OCI-LY7 (cell line): ENCODE results near the gene DYNC2H1.

Source experiments
- EZH2phosphoT487 ChIP-seq: fragments of 200-600 bp; sonication (generic); IDR thresholded peaks from 2 replicates; pipeline ENCODE4 v1.6.1; 2018; ENCODE audit warnings: low read depth, borderline replicate concordance, mild to moderate bottlenecking, mixed run types, antibody characterized with exemption, low read length, moderate library complexity, mixed read lengths
- TF ChIP-seq, protein P1 (sequence below): fragments of 200-600 bp; sonication (generic); conservative IDR thresholded peaks from 2 replicates; pipeline ENCODE4 v1.5.1; 2014; ENCODE audit warnings: mild to moderate bottlenecking, antibody characterized with exemption, low read length, moderate library complexity, mixed read lengths

DNA sequence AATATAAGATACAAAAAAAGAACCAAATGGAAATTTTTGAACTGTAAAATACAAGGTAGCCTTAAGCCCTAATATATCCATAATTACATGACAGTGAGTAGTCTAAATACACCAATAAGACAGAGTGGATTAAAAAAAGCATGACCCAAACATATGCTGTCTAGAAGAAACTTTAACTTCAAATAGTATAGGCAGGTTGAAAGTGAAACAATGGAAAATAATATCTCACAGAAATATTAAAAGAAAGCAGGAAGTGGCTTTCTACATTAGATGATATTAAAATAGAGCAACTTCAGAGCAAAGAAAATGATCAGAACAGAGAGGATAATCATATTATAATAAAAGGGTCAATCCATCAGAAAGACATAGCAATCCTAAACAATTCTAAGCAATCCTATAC, 39.1 kb upstream of the DYNC2H1 start:
- TF ChIP-seq, protein P1, sequence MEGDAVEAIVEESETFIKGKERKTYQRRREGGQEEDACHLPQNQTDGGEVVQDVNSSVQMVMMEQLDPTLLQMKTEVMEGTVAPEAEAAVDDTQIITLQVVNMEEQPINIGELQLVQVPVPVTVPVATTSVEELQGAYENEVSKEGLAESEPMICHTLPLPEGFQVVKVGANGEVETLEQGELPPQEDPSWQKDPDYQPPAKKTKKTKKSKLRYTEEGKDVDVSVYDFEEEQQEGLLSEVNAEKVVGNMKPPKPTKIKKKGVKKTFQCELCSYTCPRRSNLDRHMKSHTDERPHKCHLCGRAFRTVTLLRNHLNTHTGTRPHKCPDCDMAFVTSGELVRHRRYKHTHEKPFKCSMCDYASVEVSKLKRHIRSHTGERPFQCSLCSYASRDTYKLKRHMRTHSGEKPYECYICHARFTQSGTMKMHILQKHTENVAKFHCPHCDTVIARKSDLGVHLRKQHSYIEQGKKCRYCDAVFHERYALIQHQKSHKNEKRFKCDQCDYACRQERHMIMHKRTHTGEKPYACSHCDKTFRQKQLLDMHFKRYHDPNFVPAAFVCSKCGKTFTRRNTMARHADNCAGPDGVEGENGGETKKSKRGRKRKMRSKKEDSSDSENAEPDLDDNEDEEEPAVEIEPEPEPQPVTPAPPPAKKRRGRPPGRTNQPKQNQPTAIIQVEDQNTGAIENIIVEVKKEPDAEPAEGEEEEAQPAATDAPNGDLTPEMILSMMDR: no peak
- no peak for TF ChIP-seq EZH2phosphoT487
